Right lobe of liver (tissue), 6 donors: ENCODE data around the gene MSMO1. TPM values are rescaled to one million over a fixed set of nuclear protein-coding genes. Genes with fewer than 3 reads are reported as not detected.
"Not testable (repeated sequence)": the region's sequence is repeated elsewhere in the genome, so short reads cannot be mapped to it uniquely, and the experiment has no call there.

Source experiments
- ATAC-seq, 4 donors: fragments of 200-7000 bp; cut with Tn5 transposase; one replicate each; pipeline ENCODE4 v1.9.1; 2020; ENCODE audit warnings: mild to moderate bottlenecking in 4 of 4, moderate library complexity in 4 of 4
- DNase-seq, 3 donors: peaks; one replicate each; pipeline ENCODE4 v3.0.0-alpha.2; 2020
- H3K27ac ChIP-seq, 3 donors: fragments of 200-600 bp; one replicate each; pipeline ENCODE4 v1.8.0; 2022
- H3K27me3 ChIP-seq, 2 donors: fragments of 200-600 bp; one replicate each; pipeline ENCODE4 v1.8.0; 2022
- H3K36me3 ChIP-seq, 4 donors: fragments of 200-600 bp; sonication (generic) in 1 of 4; one replicate each; pipeline versions ENCODE4 v1.5.1 to v1.8.0; 2017 to 2022; ENCODE audit warnings: control low read depth in 1 of 4
- H3K4me1 ChIP-seq, 4 donors: fragments of 200-600 bp; sonication (generic) in 1 of 4; one replicate each; pipeline versions ENCODE4 v1.5.1 to v1.8.0; 2017 to 2022; ENCODE audit warnings: control low read depth in 1 of 4
- H3K4me3 ChIP-seq, 3 donors: fragments of 200-600 bp; one replicate each; pipeline ENCODE4 v1.8.0; 2022
- H3K9me3 ChIP-seq, 4 donors: fragments of 200-600 bp; sonication (generic) in 1 of 4; one replicate each; pipeline versions ENCODE4 v1.5.1 to v1.8.0; 2017 to 2022; ENCODE audit warnings: control low read depth in 1 of 4
- CTCF ChIP-seq, 4 donors: fragments of 200-600 bp in 3 of 4; fragments of 450-650 bp in 1 of 4; IDR thresholded peaks; one replicate each; pipeline versions ENCODE4 v1.5.1 to v1.8.0; 2016 to 2022; ENCODE audit warnings: antibody characterized with exemption in 4 of 4, mild to moderate bottlenecking in 2 of 4
- POLR2A ChIP-seq: fragments of 450-650 bp; IDR thresholded peaks from one replicate; pipeline ENCODE4 v1.6.1; 2017; ENCODE audit warnings: antibody characterized with exemption, mild to moderate bottlenecking
- WGBS: methylation state at CpG from one replicate; pipeline ENCODE4 v1.1.6; 2018; ENCODE audit warnings: low coverage, low lambda C conversion rate; ENCODE audit not compliant: insufficient coverage; ENCODE audit errors: missing lambda C conversion rate; 5-methylcytosine and 5-hydroxymethylcytosine counted together
- intact Hi-C, 2 donors: fragments of 100-400 bp; cut with DNase I; formaldehyde crosslinking; loops; one replicate each; pipeline versions ENCODE4 v1.11.2 to v1.14.1; 2022
- long read RNA-seq: library from polyadenylated mRNA; unstranded; transcript quantifications from one replicate; pipeline ENCODE4 v2.0.0, GENCODE V29; 2019
- total RNA-seq, 6 experiments: library from RNA; depleted of rRNA in 2 of 6; stranded (reverse); fragments of >200 nt in 2 of 6; fragmentation: NEBNext Ultra II Directional in 3 of 6; extraction: Animal tissue kit (Norgen Biotek cat#: 25700) in 3 of 6; gene quantifications; one replicate each; pipeline versions ENCODE4 v1.1.0 to v1.2.4, GENCODE V29; 2016 to 2023
- donor health status: DM: no; HTN: yes; CAD: no.
- donor health status: DM: no; HTN: no; CAD: no.
- donor health status: DM: no; HTN: no; CAD: no.
- donor health status: DM: no; HTN: yes; CAD: no.
- donor health status: DM: no; HTN: yes; CAD: no.

Gene MSMO1
- total RNA-seq: 100 to 1,000 TPM in 4 of 6 experiments, 10 to 100 TPM in 2; 81.8 to 368 (median 122) TPM
- long read RNA-seq, transcript MSMO1-201 (6 exons, 2,269 nt): major isoform, 138 of 172 reads
- long read RNA-seq, partial matches to known transcripts: 16 of 172 reads
- long read RNA-seq, other reads (novel, unspliced or antisense): 16 of 172 reads

- intact Hi-C loops: no loop called here
- WGBS: under 1% methylated on average over 25 of the region's 76 CpGs
- Histone ChIP-seq H3K4me1 (peaks cover 0 to 14% (median 2%) of the 10 kb centered on the region in 4 donors), H3K27ac (peak within 1 kb of the TSS; percentile 93 to 98 (median 96)), H3K4me3 (peak within 1 kb of the TSS; percentile 69 to 93 (median 86)), H3K9me3 (no peaks in the 10 kb centered on the region), H3K36me3 (peaks cover 0 to 4% (median 0%) of the 10 kb centered on the region in 4 donors), H3K27me3 (no peaks in the 10 kb centered on the region)
- peak; percentile 87 to 97 (median 92) for ATAC-seq
- peak; percentile 82 for TF ChIP-seq POLR2A
- TF ChIP-seq CTCF (IDR thresholded peaks at IDR 0.05): no peak
- DNase-seq: peak; percentile 100
Observed at GRCh38 chr4:165327211-165328100, at the start of gene MSMO1. TSS of gene MSMO1 (plus strand) at chr4:165327669. CDS start at chr4:165333371, 5,702 bp downstream.

DNA sequence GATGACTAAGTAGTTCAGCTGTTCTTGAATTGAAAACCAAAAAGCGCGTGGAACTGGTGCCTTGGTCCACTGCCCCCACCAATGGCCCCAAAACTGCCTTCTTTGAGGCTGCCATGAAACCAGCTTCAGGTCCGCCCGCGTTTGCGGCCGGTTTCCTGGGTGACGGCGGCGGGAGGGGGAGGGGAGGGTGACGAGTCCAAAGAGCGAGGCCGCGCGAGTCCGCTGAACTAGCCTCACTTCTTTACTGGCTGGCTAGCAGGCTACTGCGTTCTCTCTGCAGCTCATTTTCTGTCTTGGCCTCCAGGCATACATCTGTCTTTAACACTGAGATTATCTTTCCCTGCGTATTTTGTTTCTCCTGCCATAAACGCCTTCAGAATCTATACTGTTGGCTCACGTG lies 47.9 kb upstream of the MSMO1 start:
- DNase-seq, intact Hi-C loops: not testable (repeated sequence)
- peak in 1 of 4 donors; percentile 42 for ATAC-seq

DNA sequence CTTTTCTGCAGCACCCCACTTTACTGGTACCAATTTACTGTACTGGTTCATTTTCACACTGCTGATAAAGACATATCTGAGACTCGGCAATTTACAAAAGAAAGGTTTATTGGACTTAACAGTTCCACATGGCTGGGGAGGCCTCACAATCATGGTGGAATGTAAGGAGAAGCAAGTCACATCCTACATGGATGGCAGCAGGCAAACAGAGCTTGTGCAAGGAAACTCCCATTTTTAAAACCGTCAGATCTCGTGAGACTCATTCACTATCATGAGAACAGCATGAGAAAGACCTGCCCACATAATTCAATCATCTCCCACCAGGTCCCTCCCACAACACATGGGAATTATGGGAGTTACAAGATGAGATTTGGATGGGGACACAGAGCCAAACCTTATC lies 42.8 kb upstream of the MSMO1 start:
- H3K36me3 ChIP-seq, H3K27ac ChIP-seq, H3K4me3 ChIP-seq, H3K9me3 ChIP-seq, H3K27me3 ChIP-seq, intact Hi-C loops, DNase-seq, ATAC-seq: not testable (repeated sequence)
- peaks cover 0 to 23% (median 5%) of the 10 kb centered on the region in 4 donors for H3K4me1 ChIP-seq
- 97% methylated on average over 3 of the region's 3 CpGs for WGBS

More for the DNA sequence above, 47.9 kb upstream of the MSMO1 start:
- not testable (repeated sequence) for H3K4me3 ChIP-seq, H3K27me3 ChIP-seq, H3K27ac ChIP-seq, H3K4me1 ChIP-seq, H3K9me3 ChIP-seq, H3K36me3 ChIP-seq
- WGBS: 95% methylated on average over 6 of the region's 20 CpGs

DNA sequence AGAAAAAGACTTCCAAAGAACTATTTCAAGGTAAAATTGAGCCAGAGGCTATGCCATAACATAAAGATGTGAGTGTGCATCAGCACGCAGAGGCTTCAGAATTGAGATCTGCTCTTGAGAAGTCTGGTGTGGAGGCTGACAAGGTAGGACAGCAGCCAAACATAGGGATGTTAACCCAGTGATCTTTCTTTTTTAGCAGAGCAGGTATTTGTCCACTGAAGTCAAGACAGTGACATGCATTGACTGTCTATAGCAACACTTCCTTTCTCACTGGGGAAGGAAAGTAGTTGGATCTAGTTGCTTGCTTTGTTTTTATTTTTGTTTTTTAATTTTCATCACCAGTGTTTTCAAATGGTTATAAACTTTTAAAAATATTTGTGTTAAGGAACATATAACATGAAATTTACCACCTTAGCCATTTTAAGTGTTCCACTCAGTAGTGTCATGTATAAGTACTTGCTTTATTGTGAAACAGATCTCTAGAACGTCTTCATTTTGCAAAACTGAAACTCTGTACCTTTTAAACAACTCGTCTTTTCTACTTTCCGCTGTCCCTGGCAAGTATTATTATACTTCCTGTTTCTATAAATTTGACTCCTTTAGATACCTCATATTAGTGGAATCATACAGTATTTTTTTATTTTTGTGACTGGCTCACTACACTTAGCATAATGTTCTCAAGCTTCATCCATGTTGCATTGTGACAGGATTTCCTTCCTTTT lies 40.7 kb upstream of the MSMO1 start:
- H3K4me1 ChIP-seq: peaks cover 0 to 23% (median 5%) of the 10 kb centered on the region in 4 donors
- ATAC-seq, DNase-seq, H3K9me3 ChIP-seq, H3K27ac ChIP-seq, H3K36me3 ChIP-seq, H3K27me3 ChIP-seq, H3K4me3 ChIP-seq, intact Hi-C loops: not testable (repeated sequence)
- 63% methylated on average over 4 of the region's 4 CpGs for WGBS

GRCh38 chr4:165288226-165288625 lies 39.2 kb upstream of the MSMO1 start:
- no peaks in the 10 kb centered on the region for H3K9me3 ChIP-seq
- H3K4me3 ChIP-seq: no peak overlapping the region
- DNase-seq (no peak), ATAC-seq (peak in 1 of 4 donors; percentile 10)
- no peaks in the 10 kb centered on the region for H3K27me3 ChIP-seq
- intact Hi-C loops: no loop called here
- 32% methylated on average over 3 of the region's 3 CpGs for WGBS
- peaks cover 0 to 23% (median 5%) of the 10 kb centered on the region in 4 donors for H3K4me1 ChIP-seq
- TF ChIP-seq CTCF (IDR thresholded peaks at IDR 0.05) (no peak), POLR2A (no peak)
- H3K36me3 ChIP-seq: no peaks in the 10 kb centered on the region
- peak overlapping the region in 1 of 3 donors; percentile 17 for H3K27ac ChIP-seq
